Measurements from ENCODE around the gene CEP170B.

Gene CEP170B

DNA sequence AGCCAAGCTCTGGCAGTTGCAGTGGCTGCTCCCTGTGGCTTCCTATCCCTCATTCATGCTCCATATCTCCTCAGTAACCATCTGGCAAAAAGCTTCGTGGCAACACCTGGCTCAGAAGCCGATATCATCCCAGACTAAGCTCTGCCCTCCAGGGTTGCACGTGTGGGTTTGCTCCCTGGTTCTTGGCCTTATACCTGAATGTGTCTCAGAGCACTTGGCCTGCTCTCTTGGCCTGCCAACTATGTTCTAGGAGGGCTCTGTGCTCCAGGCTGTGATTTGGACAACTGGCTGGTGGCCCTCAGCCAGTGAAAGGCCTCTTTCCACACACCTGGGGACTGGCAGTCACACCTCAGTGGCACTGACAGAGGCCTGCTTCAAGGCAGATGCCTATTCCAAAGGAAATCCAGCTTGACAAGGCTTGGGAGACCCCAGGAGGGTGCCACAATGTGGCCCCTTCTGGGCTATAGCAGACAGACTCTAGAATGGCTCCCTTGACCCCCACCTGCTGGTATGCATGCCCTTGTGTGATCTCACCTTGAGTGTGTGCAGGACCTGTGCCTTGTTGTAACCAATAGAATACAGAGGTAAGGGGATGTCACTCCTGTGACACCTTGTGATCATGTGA is 70.1 kb downstream of the CEP170B start:
- ATAC-seq = no peak

DNA sequence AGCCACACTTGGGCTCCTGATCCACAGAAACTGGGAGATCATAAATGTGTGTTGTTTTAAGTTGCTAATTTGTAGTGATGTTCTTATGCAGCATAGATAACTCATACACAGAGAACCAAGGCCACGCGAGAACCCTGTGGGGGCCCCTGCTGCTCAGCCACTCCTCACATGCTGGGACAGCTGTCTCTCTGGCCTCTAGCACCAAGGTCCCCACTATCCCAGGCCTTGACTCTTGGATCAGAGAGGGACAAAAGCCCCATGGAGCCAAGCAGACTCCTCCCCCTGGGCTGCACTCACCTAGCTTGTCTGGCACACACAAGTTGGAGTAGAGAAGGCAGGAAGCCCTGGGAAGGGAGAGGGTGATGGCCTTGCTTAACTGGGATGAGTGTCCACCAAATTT is 70.9 kb downstream of the CEP170B start:
- ATAC-seq = no peak
- TF ChIP-seq PPARA (CRISPR knock-in tag; IDR thresholded peaks at IDR 0.05; ENCODE audit: borderline replicate concordance) = no peak
- TF ChIP-seq OSR1 (CRISPR knock-in tag; IDR thresholded peaks at IDR 0.05) = no peak
- TF ChIP-seq, protein P1, sequence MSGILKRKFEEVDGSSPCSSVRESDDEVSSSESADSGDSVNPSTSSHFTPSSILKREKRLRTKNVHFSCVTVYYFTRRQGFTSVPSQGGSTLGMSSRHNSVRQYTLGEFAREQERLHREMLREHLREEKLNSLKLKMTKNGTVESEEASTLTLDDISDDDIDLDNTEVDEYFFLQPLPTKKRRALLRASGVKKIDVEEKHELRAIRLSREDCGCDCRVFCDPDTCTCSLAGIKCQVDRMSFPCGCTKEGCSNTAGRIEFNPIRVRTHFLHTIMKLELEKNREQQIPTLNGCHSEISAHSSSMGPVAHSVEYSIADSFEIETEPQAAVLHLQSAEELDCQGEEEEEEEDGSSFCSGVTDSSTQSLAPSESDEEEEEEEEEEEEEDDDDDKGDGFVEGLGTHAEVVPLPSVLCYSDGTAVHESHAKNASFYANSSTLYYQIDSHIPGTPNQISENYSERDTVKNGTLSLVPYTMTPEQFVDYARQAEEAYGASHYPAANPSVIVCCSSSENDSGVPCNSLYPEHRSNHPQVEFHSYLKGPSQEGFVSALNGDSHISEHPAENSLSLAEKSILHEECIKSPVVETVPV (CRISPR knock-in tag; IDR thresholded peaks at IDR 0.05) = no peak
- TF ChIP-seq ZC3H10 (CRISPR knock-in tag; IDR thresholded peaks at IDR 0.05) = no peak

More for the DNA sequence above, 70.1 kb downstream of the CEP170B start:
- TF ChIP-seq PPARA (CRISPR knock-in tag; IDR thresholded peaks at IDR 0.05; ENCODE audit: borderline replicate concordance) (no peak), ZNF70 (CRISPR knock-in tag; IDR thresholded peaks at IDR 0.05) (no peak), TOX (CRISPR knock-in tag; IDR thresholded peaks at IDR 0.05; ENCODE audit: borderline replicate concordance) (no peak), SNAI2 (CRISPR knock-in tag; IDR thresholded peaks at IDR 0.05) (no peak), ESRRG (CRISPR knock-in tag; IDR thresholded peaks at IDR 0.05) (no peak), ZFP3 (CRISPR knock-in tag; IDR thresholded peaks at IDR 0.05) (no peak), ISL1 (CRISPR knock-in tag; IDR thresholded peaks at IDR 0.05) (no peak), BACH2 (CRISPR knock-in tag; IDR thresholded peaks at IDR 0.05; ENCODE audit: borderline replicate concordance) (no peak), CSDC2 (CRISPR knock-in tag; IDR thresholded peaks at IDR 0.05) (no peak), ARNTL (CRISPR knock-in tag; IDR thresholded peaks at IDR 0.05; ENCODE audit: borderline replicate concordance, low read depth) (no peak)
- TF ChIP-seq, protein P1 (CRISPR knock-in tag; IDR thresholded peaks at IDR 0.05) = no peak
- TF ChIP-seq, protein P2, sequence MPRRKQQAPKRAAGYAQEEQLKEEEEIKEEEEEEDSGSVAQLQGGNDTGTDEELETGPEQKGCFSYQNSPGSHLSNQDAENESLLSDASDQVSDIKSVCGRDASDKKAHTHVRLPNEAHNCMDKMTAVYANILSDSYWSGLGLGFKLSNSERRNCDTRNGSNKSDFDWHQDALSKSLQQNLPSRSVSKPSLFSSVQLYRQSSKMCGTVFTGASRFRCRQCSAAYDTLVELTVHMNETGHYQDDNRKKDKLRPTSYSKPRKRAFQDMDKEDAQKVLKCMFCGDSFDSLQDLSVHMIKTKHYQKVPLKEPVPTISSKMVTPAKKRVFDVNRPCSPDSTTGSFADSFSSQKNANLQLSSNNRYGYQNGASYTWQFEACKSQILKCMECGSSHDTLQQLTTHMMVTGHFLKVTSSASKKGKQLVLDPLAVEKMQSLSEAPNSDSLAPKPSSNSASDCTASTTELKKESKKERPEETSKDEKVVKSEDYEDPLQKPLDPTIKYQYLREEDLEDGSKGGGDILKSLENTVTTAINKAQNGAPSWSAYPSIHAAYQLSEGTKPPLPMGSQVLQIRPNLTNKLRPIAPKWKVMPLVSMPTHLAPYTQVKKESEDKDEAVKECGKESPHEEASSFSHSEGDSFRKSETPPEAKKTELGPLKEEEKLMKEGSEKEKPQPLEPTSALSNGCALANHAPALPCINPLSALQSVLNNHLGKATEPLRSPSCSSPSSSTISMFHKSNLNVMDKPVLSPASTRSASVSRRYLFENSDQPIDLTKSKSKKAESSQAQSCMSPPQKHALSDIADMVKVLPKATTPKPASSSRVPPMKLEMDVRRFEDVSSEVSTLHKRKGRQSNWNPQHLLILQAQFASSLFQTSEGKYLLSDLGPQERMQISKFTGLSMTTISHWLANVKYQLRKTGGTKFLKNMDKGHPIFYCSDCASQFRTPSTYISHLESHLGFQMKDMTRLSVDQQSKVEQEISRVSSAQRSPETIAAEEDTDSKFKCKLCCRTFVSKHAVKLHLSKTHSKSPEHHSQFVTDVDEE (CRISPR knock-in tag; IDR thresholded peaks at IDR 0.05) = no peak
- TF ChIP-seq, protein P3, sequence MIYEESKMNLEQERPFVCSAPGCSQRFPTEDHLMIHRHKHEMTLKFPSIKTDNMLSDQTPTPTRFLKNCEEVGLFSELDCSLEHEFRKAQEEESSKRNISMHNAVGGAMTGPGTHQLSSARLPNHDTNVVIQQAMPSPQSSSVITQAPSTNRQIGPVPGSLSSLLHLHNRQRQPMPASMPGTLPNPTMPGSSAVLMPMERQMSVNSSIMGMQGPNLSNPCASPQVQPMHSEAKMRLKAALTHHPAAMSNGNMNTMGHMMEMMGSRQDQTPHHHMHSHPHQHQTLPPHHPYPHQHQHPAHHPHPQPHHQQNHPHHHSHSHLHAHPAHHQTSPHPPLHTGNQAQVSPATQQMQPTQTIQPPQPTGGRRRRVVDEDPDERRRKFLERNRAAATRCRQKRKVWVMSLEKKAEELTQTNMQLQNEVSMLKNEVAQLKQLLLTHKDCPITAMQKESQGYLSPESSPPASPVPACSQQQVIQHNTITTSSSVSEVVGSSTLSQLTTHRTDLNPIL (CRISPR knock-in tag; IDR thresholded peaks at IDR 0.05; ENCODE audit: low read depth) = no peak

DNA sequence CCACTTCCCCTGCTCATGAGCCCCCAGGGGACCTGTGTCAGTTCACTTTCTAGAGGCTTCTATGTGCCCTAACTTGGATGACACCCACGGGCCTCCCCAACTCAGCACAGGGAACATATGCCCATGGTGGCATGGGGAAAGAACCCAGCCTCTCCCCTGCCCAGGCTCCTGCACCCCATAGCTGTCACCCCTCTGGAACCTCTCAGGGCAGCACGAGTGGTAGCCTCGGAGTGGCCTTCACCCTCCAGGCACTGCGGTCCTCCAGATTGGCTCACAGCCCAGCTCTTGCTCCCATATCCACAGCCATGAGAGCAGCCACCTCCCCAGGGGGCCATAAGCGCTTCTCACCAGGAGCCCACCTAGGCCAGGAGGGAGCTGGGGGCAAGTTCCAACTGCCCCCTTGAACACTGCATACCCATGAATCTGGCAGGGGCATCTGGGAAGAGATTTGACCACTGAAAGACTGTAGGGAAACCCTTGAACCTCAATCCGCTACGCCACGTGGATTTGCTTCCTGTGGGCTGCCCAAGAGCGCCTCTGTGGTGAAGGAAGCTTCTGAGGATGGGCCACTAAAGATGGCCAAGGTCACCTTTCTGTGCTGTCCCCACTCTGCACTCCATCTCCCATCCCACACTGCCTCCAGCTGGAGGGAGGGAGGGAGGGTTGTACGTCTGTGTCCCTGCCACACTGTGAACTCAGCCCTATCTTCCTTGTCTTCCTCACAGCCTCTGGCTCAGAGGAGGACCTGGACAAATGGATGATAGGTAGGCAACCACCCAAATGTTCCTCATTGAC is 71.5 kb downstream of the CEP170B start:
- TF ChIP-seq ESRRG (CRISPR knock-in tag; IDR thresholded peaks at IDR 0.05) (no peak), ZNF565 (CRISPR knock-in tag; conservative IDR thresholded peaks at IDR 0.05; ENCODE audit: low read depth) (no peak), PPARA (CRISPR knock-in tag; IDR thresholded peaks at IDR 0.05; ENCODE audit: borderline replicate concordance) (no peak), TOX (CRISPR knock-in tag; IDR thresholded peaks at IDR 0.05; ENCODE audit: borderline replicate concordance) (no peak)
- TF ChIP-seq, protein P2 (CRISPR knock-in tag; IDR thresholded peaks at IDR 0.05) = no peak
- no peak for ATAC-seq

Measured in SK-N-SH treated with all-trans-retinoic acid at 6 μM for 48 hours (cell line).